Stomach (tissue), 9 donors: ENCODE results near the gene SNCA. TPM values are rescaled to one million over a fixed set of nuclear protein-coding genes. Genes with fewer than 3 reads are reported as not detected.

Source experiments
- DNase-seq, 2 donors: peaks; one replicate each; pipeline versions ENCODE4 v3.0.0 to v3.0.0-alpha.2; 2013 to 2019
- H3K27ac ChIP-seq, 5 donors: fragments of 200-600 bp in 4 of 5; sonication (generic) in 4 of 5; one replicate each; pipeline ENCODE4 v1.5.1; 2013 to 2019; ENCODE audit warnings: mild to moderate bottlenecking in 1 of 5, moderate library complexity in 1 of 5
- H3K27me3 ChIP-seq, 3 donors: fragments of 200-600 bp; sonication (generic); one replicate each; pipeline ENCODE4 v1.5.1; 2017 to 2019; ENCODE audit warnings: mixed run types in 1 of 3
- H3K36me3 ChIP-seq, 4 donors: fragments of 200-600 bp; sonication (generic); 1 replicate in 3 of 4; 2 replicates in 1 of 4; pipeline ENCODE4 v1.5.1; 2016 to 2019
- H3K4me1 ChIP-seq, 4 donors: fragments of 200-600 bp; sonication (generic); one replicate each; pipeline ENCODE4 v1.5.1; 2016 to 2019
- H3K4me3 ChIP-seq, 4 donors: fragments of 200-600 bp; sonication (generic) in 3 of 4; one replicate each; pipeline ENCODE4 v1.5.1; 2016 to 2019; ENCODE audit warnings: mild to moderate bottlenecking in 1 of 4
- H3K9me3 ChIP-seq, 4 donors: fragments of 200-600 bp; sonication (generic); one replicate each; pipeline ENCODE4 v1.5.1; 2016 to 2019
- CTCF ChIP-seq, 7 experiments: fragments of 450-650 bp in 4 of 7; fragments of 200-600 bp in 3 of 7; sonication (generic) in 3 of 7; IDR thresholded peaks; one replicate each; pipeline ENCODE4 v1.5.1; 2016 to 2019; ENCODE audit warnings: antibody characterized with exemption in 7 of 7, control low read depth in 2 of 7, mild to moderate bottlenecking in 1 of 7
- EP300 ChIP-seq: sonication (generic); formaldehyde crosslinking; IDR thresholded peaks from one replicate; pipeline ENCODE4 v1.6.1; 2017; ENCODE audit warnings: antibody characterized with exemption
- POLR2A ChIP-seq, 4 donors: fragments of 450-650 bp; IDR thresholded peaks; one replicate each; pipeline ENCODE4 v1.6.1; 2016; ENCODE audit warnings: antibody characterized with exemption in 4 of 4, control low read depth in 2 of 4, mild to moderate bottlenecking in 1 of 4, moderate library complexity in 1 of 4
- POLR2AphosphoS5 ChIP-seq, 3 donors: sonication (generic); formaldehyde crosslinking; IDR thresholded peaks; one replicate each; pipeline ENCODE4 v1.6.1; 2016; ENCODE audit warnings: antibody characterized with exemption in 3 of 3
- WGBS, 5 donors: extraction: QIAGEN DNeasy Blood & Tissue Kit in 3 of 5; methylation state at CpG; one replicate each; pipeline versions ENCODE4 v1.1.5 to v1.1.7; 2013 to 2018; 5-methylcytosine and 5-hydroxymethylcytosine counted together
- intact Hi-C: fragments of 100-400 bp; cut with DNase I; formaldehyde crosslinking; loops from one replicate; pipeline ENCODE4 v1.15.1; 2023; ENCODE audit warnings: low total_unique reads
- polyA plus RNA-seq, 3 donors: library from polyadenylated mRNA; stranded (reverse); fragments of 200-250 nt; gene quantifications; one replicate each; pipeline ENCODE4 v1.2.3, GENCODE V29; 2013
- total RNA-seq, 5 donors: library from RNA; depleted of rRNA; stranded (reverse); fragments of >200 nt; gene quantifications; one replicate each; pipeline versions ENCODE4 v1.1.0 to v1.2.3, GENCODE V29; 2014 to 2016
- donor health status: healthy with polysubstance abuse.
- donor health status: Bipolar disorder and iron deficiency.
- donor health status: healthy.

Gene SNCA
- total and polyA plus RNA-seq, 8 donors: 0.58 to 152 (median 5.8) TPM; not detected in 2

- intact Hi-C loops: no loop called here
- DNase-seq: no peak
- Histone ChIP-seq H3K4me1 (no peaks in the 10 kb centered on the region), H3K4me3 (no peak overlapping the region), H3K36me3 (no peaks in the 10 kb centered on the region), H3K9me3 (no peaks in the 10 kb centered on the region), H3K27ac (no peak overlapping the region), H3K27me3 (no peaks in the 10 kb centered on the region)
- TF ChIP-seq POLR2A (IDR thresholded peaks at IDR 0.05) (no peak), EP300 (no peak)
- WGBS, 5 donors: 80 to 95% (median 89%) methylated on average over 3 of the region's 3 CpGs
Observed at GRCh38 chr4:89814362-89814761, 22.6 kb downstream of the SNCA start.

GRCh38 chr4:89813197-89813596 lies 23.8 kb downstream of the SNCA start:
- Histone ChIP-seq H3K27ac (no peak overlapping the region), H3K4me3 (no peak overlapping the region), H3K9me3 (no peaks in the 10 kb centered on the region), H3K36me3 (no peaks in the 10 kb centered on the region), H3K4me1 (no peaks in the 10 kb centered on the region), H3K27me3 (no peaks in the 10 kb centered on the region)
- 55 to 78% (median 68%) methylated on average over 2 of the region's 2 CpGs for WGBS, 5 donors
- intact Hi-C loops: no loop called here
- DNase-seq: no peak
- TF ChIP-seq CTCF (IDR thresholded peaks at IDR 0.05): no peak

- intact Hi-C loops: no loop called here
- Histone ChIP-seq H3K27me3 (no peaks in the 10 kb centered on the region), H3K9me3 (no peaks in the 10 kb centered on the region), H3K36me3 (no peaks in the 10 kb centered on the region), H3K4me3 (no peak overlapping the region), H3K27ac (no peak overlapping the region), H3K4me1 (no peaks in the 10 kb centered on the region)
- no peak for DNase-seq
- no peak for TF ChIP-seq EP300
- TF ChIP-seq POLR2AphosphoS5 (IDR thresholded peaks at IDR 0.05): no peak
- TF ChIP-seq POLR2A (IDR thresholded peaks at IDR 0.05): no peak
- no peak for TF ChIP-seq CTCF (IDR thresholded peaks at IDR 0.05)
- WGBS, 5 donors: 76 to 85% (median 79%) methylated on average over 6 of the region's 6 CpGs
Observed at GRCh38 chr4:89807441-89808140, 29.4 kb downstream of the SNCA start.

- DNase-seq: no peak
- Histone ChIP-seq H3K27me3 (no peaks in the 10 kb centered on the region), H3K9me3 (no peaks in the 10 kb centered on the region), H3K4me1 (no peaks in the 10 kb centered on the region), H3K4me3 (no peak overlapping the region), H3K36me3 (no peaks in the 10 kb centered on the region), H3K27ac (no peak overlapping the region)
- intact Hi-C loops: no loop called here
- no peak for TF ChIP-seq EP300
- TF ChIP-seq POLR2A (IDR thresholded peaks at IDR 0.05): no peak
- TF ChIP-seq CTCF (IDR thresholded peaks at IDR 0.05): no peak
- TF ChIP-seq POLR2AphosphoS5 (IDR thresholded peaks at IDR 0.05): no peak
- 45 to 59% (median 53%) methylated on average over 2 of the region's 2 CpGs for WGBS, 5 donors
Observed at GRCh38 chr4:89805297-89805696, 31.7 kb downstream of the SNCA start.

GRCh38 chr4:89803915-89804314 lies 33.0 kb downstream of the SNCA start:
- Histone ChIP-seq H3K9me3 (no peaks in the 10 kb centered on the region), H3K36me3 (no peaks in the 10 kb centered on the region), H3K4me3 (no peak overlapping the region), H3K27me3 (no peaks in the 10 kb centered on the region), H3K27ac (no peak overlapping the region), H3K4me1 (no peaks in the 10 kb centered on the region)
- peak in 1 of 2 donors; percentile 21 for DNase-seq
- intact Hi-C loops: no loop called here
- no peak for TF ChIP-seq CTCF (IDR thresholded peaks at IDR 0.05)
- 55 to 69% (median 61%) methylated on average over 4 of the region's 4 CpGs for WGBS, 5 donors
